Measurements from ENCODE around the gene SETBP1.

Gene SETBP1

GRCh38 chr18:44837482-44838180 lies 156.9 kb downstream of the SETBP1 start:
- in situ Hi-C loops (cut with MboI; ENCODE audit: low sequenced_read_pairs) = no loop called here

- in situ Hi-C loops (cut with MboI; ENCODE audit: low sequenced_read_pairs) = no loop called here
These were observed 158.4 kb downstream of the SETBP1 start for GRCh38 chr18:44838971-44839666.

GRCh38 chr18:44840058-44840790 lies 159.5 kb downstream of the SETBP1 start:
- in situ Hi-C loops (cut with MboI; ENCODE audit: low sequenced_read_pairs) = no loop called here

GRCh38 chr18:44841221-44841620 lies 160.5 kb downstream of the SETBP1 start:
- in situ Hi-C loops (cut with MboI; ENCODE audit: low sequenced_read_pairs) = no loop called here

- in situ Hi-C loops (cut with MboI; ENCODE audit: low sequenced_read_pairs) = no loop called here
These were observed 161.3 kb downstream of the SETBP1 start for GRCh38 chr18:44841752-44842587.

- in situ Hi-C loops (cut with MboI; ENCODE audit: low sequenced_read_pairs) = no loop called here
These were observed 162.1 kb downstream of the SETBP1 start for GRCh38 chr18:44842588-44843412.

GRCh38 chr18:44844486-44844885 lies 163.8 kb downstream of the SETBP1 start:
- in situ Hi-C loops (cut with MboI; ENCODE audit: low sequenced_read_pairs) = no loop called here

GRCh38 chr18:44846450-44846849 lies 165.8 kb downstream of the SETBP1 start:
- in situ Hi-C loops (cut with MboI; ENCODE audit: low sequenced_read_pairs) = no loop called here

GRCh38 chr18:44848644-44849335 lies 168.1 kb downstream of the SETBP1 start:
- in situ Hi-C loops (cut with MboI; ENCODE audit: low sequenced_read_pairs) = no loop called here

GRCh38 chr18:44849361-44849760 lies 168.7 kb downstream of the SETBP1 start:
- in situ Hi-C loops (cut with MboI; ENCODE audit: low sequenced_read_pairs) = no loop called here

- in situ Hi-C loops (cut with MboI; ENCODE audit: low sequenced_read_pairs) = no loop called here
These were observed 169.3 kb downstream of the SETBP1 start for GRCh38 chr18:44850001-44850400.

GRCh38 chr18:44851856-44852621 lies 171.4 kb downstream of the SETBP1 start:
- in situ Hi-C loops (cut with MboI; ENCODE audit: low sequenced_read_pairs) = no loop called here

- in situ Hi-C loops (cut with MboI; ENCODE audit: low sequenced_read_pairs) = no loop called here
These were observed 172.1 kb downstream of the SETBP1 start for GRCh38 chr18:44852818-44853217.

GRCh38 chr18:44853430-44853829 lies 172.7 kb downstream of the SETBP1 start:
- in situ Hi-C loops (cut with MboI; ENCODE audit: low sequenced_read_pairs) = no loop called here

- in situ Hi-C loops (cut with MboI; ENCODE audit: low sequenced_read_pairs) = no loop called here
These were observed 175.0 kb downstream of the SETBP1 start for GRCh38 chr18:44855681-44856080.

GRCh38 chr18:44856157-44856556 lies 175.5 kb downstream of the SETBP1 start:
- in situ Hi-C loops (cut with MboI; ENCODE audit: low sequenced_read_pairs) = no loop called here

GRCh38 chr18:44857081-44857480 lies 176.4 kb downstream of the SETBP1 start:
- in situ Hi-C loops (cut with MboI; ENCODE audit: low sequenced_read_pairs) = no loop called here

GRCh38 chr18:44857744-44858491 lies 177.2 kb downstream of the SETBP1 start:
- in situ Hi-C loops (cut with MboI; ENCODE audit: low sequenced_read_pairs) = no loop called here
